GM12878 (cell line): ENCODE results near the gene XKRX. TPM values are rescaled to one million over a fixed set of nuclear protein-coding genes. Genes with fewer than 3 reads are reported as not detected.

Experiments
- ATAC-seq: fragments of 200-7000 bp; cut with Tn5 transposase; 3 replicates; pipeline ENCODE4 v1.9.1; 2020; ENCODE audit warnings: mild to moderate bottlenecking, moderate library complexity
- BruUV-seq: library from RNA; stranded (reverse); fragments of 400-500 nt; replicated peaks from 2 replicates; lab custom pipeline; 2021; lab: Mats Ljungman, UMichigan
- CTCF ChIA-PET: fragments of 300-600 bp; sonication (Branson Sonifier 250); formaldehyde crosslinking; extraction: SDS; loops from one replicate; lab custom pipeline; 2021; ENCODE audit warnings: inconsistent platforms; lab: Yijun Ruan, JAX
- POLR2A ChIA-PET: fragments of 350-600 bp; formaldehyde crosslinking; extraction: SDS; loops from one replicate; lab custom pipeline; 2021; ENCODE audit warnings: inconsistent platforms; lab: Charles Lee
- RAD21 ChIA-PET: fragments of 300-600 bp; sonication (Branson Sonifier 250); formaldehyde crosslinking; loops from one replicate; lab custom pipeline; 2023; ENCODE audit warnings: antibody characterized with exemption; ENCODE audit not compliant: unreplicated experiment; lab: Charles Lee
- SMC1A ChIA-PET: fragments of 300-600 bp; sonication (Branson Sonifier 250); formaldehyde crosslinking; loops from one replicate; lab custom pipeline; 2023; ENCODE audit not compliant: unreplicated experiment, uncharacterized antibody; lab: Charles Lee
- DNase-seq: peaks from one replicate; pipeline ENCODE4 v3.0.0-alpha.2; 2011; ENCODE audit warnings: low read depth, low spot score
- FAIRE-seq: peaks from 3 replicates; lab custom pipeline; 2011; peaks lifted over from hg19 to GRCh38; lab: Jason Lieb, UNC
- H2AFZ ChIP-seq: 2 replicates; pipeline ENCODE4 v1.6.0; 2011; ENCODE audit warnings: low read depth, low read length, control low read depth; ENCODE audit not compliant: control insufficient read depth
- H3K27ac ChIP-seq: 2 replicates; pipeline ENCODE4 v1.5.1; 2011; ENCODE audit warnings: control low read depth; ENCODE audit not compliant: control insufficient read depth, insufficient read depth
- H3K27me3 ChIP-seq, 2 experiments: replicated peaks in 1 of 2; 2 replicates each; pipeline versions ENCODE4 v1.6.0 to v1.6.1; 2011; ENCODE audit warnings: low read length in 1 of 2; ENCODE audit not compliant: control insufficient read depth in 2 of 2, insufficient read depth in 2 of 2
- H3K36me3 ChIP-seq, 2 experiments: 2 replicates each; pipeline ENCODE4 v1.5.1; 2011; ENCODE audit warnings: low read length in 1 of 2; ENCODE audit not compliant: control insufficient read depth in 2 of 2, insufficient read depth in 2 of 2
- H3K4me1 ChIP-seq: 2 replicates; pipeline ENCODE4 v1.6.1; 2011; ENCODE audit warnings: mild to moderate bottlenecking, low read length, moderate library complexity, mixed read lengths; ENCODE audit not compliant: control insufficient read depth, insufficient read depth
- H3K4me2 ChIP-seq: 2 replicates; pipeline ENCODE4 v1.6.0; 2011; ENCODE audit warnings: control low read depth; ENCODE audit not compliant: control insufficient read depth, insufficient read depth
- H3K4me3 ChIP-seq: fragments of 200-600 bp; sonication (generic); 2 replicates; pipeline ENCODE4 v1.5.1; 2016
- H3K79me2 ChIP-seq: 2 replicates; pipeline ENCODE4 v1.6.0; 2011; ENCODE audit warnings: low read length; ENCODE audit not compliant: control insufficient read depth, insufficient read depth
- H3K9ac ChIP-seq: 2 replicates; pipeline ENCODE4 v1.8.0; 2011; ENCODE audit warnings: low read length, control low read depth, mixed read lengths; ENCODE audit not compliant: control insufficient read depth, insufficient read depth
- H3K9me3 ChIP-seq: replicated peaks from 3 replicates; pipeline ENCODE4 v1.5.1; 2011; ENCODE audit warnings: mild to moderate bottlenecking, low read length; ENCODE audit not compliant: control insufficient read depth, insufficient read depth
- H4K20me1 ChIP-seq: 2 replicates; pipeline ENCODE4 v1.6.0; 2011; ENCODE audit not compliant: control insufficient read depth, insufficient read depth
- ATF2 ChIP-seq: IDR thresholded peaks from 2 replicates; pipeline ENCODE4 v1.6.1; 2012; ENCODE audit warnings: low read length, inconsistent platforms
- BHLHE40 ChIP-seq, 2 experiments: fragments of 450-650 bp in 1 of 2; IDR thresholded peaks; 2 replicates each; pipeline ENCODE4 v1.6.1; 2011 to 2017; ENCODE audit warnings: low read depth in 2 of 2, borderline replicate concordance in 1 of 2, improper control_type of control experiment in 1 of 2, low read length in 1 of 2, mild to moderate bottlenecking in 1 of 2
- DPF2 ChIP-seq: fragments of 450-650 bp; IDR thresholded peaks from 2 replicates; pipeline ENCODE4 v1.6.1; 2017; ENCODE audit warnings: mild to moderate bottlenecking
- EED ChIP-seq: sonication (generic); IDR thresholded peaks from 2 replicates; pipeline ENCODE4 v1.6.1; 2016; ENCODE audit warnings: antibody characterized with exemption, low read depth
- HDAC6 ChIP-seq: fragments of 200-600 bp; sonication (generic); IDR thresholded peaks from one replicate; pipeline ENCODE4 v1.8.0; 2017; ENCODE audit warnings: antibody characterized with exemption; ENCODE audit not compliant: unreplicated experiment
- HDGF ChIP-seq: fragments of 450-650 bp; IDR thresholded peaks from 2 replicates; pipeline ENCODE4 v1.6.1; 2016; ENCODE audit warnings: antibody characterized with exemption
- IRF4 ChIP-seq: IDR thresholded peaks from 2 replicates; pipeline ENCODE4 v1.6.1; 2011; ENCODE audit warnings: low read depth, low read length
- KAT2A ChIP-seq: conservative IDR thresholded peaks from 2 replicates; pipeline ENCODE4 v1.6.1; 2011; ENCODE audit warnings: low read depth, low read length; ENCODE audit not compliant: control insufficient read depth
- KLF5 ChIP-seq: fragments of 450-650 bp; IDR thresholded peaks from 2 replicates; pipeline ENCODE4 v1.6.1; 2014; ENCODE audit warnings: mild to moderate bottlenecking; ENCODE audit not compliant: partially characterized antibody
- MTA2 ChIP-seq: fragments of 450-650 bp; IDR thresholded peaks from 2 replicates; pipeline ENCODE4 v1.6.1; 2016; ENCODE audit warnings: low read depth, mild to moderate bottlenecking, moderate library complexity
- MTA3 ChIP-seq: IDR thresholded peaks from 2 replicates; pipeline ENCODE4 v1.6.1; 2012; ENCODE audit warnings: low read length, inconsistent platforms, borderline replicate concordance
- NBN ChIP-seq: fragments of 450-650 bp; IDR thresholded peaks from 2 replicates; pipeline ENCODE4 v1.6.1; 2016
- NRF1 ChIP-seq: conservative IDR thresholded peaks from 2 replicates; pipeline ENCODE4 v1.6.1; 2011; ENCODE audit warnings: mild to moderate bottlenecking, low read depth, low read length, improper control_type of control experiment
- POLR2A ChIP-seq: IDR thresholded peaks from 2 replicates; pipeline ENCODE4 v1.6.1; 2011; ENCODE audit warnings: low read depth, mild to moderate bottlenecking, low read length
- POU2F2 ChIP-seq: IDR thresholded peaks from 3 replicates; pipeline ENCODE4 v1.6.1; 2011; ENCODE audit warnings: low read depth, mild to moderate bottlenecking, low read length, borderline replicate concordance
- USF2 ChIP-seq: IDR thresholded peaks from 2 replicates; pipeline ENCODE4 v1.6.1; 2011; ENCODE audit warnings: low read depth, low read length, improper control_type of control experiment, borderline replicate concordance
- ZNF622 ChIP-seq: fragments of 450-650 bp; IDR thresholded peaks from 2 replicates; pipeline ENCODE4 v1.6.1; 2017; ENCODE audit warnings: mild to moderate bottlenecking, inconsistent platforms
- WGBS: methylation state at CpG from one replicate; pipeline ENCODE4 v1.1.6; 2016; ENCODE audit warnings: low lambda C conversion rate; ENCODE audit not compliant: insufficient replicate concordance, insufficient coverage; ENCODE audit errors: missing lambda C conversion rate; 5-methylcytosine and 5-hydroxymethylcytosine counted together
- in situ Hi-C: fragments of 300-500 bp; cut with MboI; formaldehyde crosslinking; loops from 9 replicates; pipeline ENCODE4 v1.14.3; 2018; ENCODE audit warnings: mixed read lengths
- intact Hi-C: fragments of 100-400 bp; cut with micrococcal nuclease; formaldehyde crosslinking; loops from one replicate; pipeline ENCODE4 v1.14.2; 2022; ENCODE audit not compliant: unreplicated experiment
- polyA plus RNA-seq, 11 experiments: library from polyadenylated mRNA; depleted of rRNA in 4 of 11; unstranded in 6 of 11; stranded (reverse) in 5 of 11; fragments of >200 nt; fragmentation: Nextera tagmentation in 4 of 11; fragmentation: Illumina TruSeq in 1 of 11; extraction: Ambion mirVana in 4 of 11; extraction: Trizol in 1 of 11; gene quantifications; 1 replicate in 1 of 11; 2 replicates in 10 of 11; pipeline versions ENCODE4 v1.2.1 to v1.2.3, GENCODE V29; 2011 to 2016; ENCODE audit warnings: inconsistent platforms in 2 of 11, missing spikeins in 2 of 11, low read depth in 1 of 11
- total RNA-seq, 4 experiments: library from RNA; depleted of rRNA in 3 of 4; stranded (reverse); fragments of >200 nt in 3 of 4; fragmentation: Illumina TruSeq in 1 of 4; extraction: Trizol in 1 of 4; gene quantifications; 2 replicates each; pipeline versions ENCODE4 v1.2.1 to v1.2.3, GENCODE V29; 2013 to 2021
- TF ChIP-seq, protein P1 (sequence below): fragments of 450-650 bp; IDR thresholded peaks from 2 replicates; pipeline ENCODE4 v1.6.1; 2014; ENCODE audit warnings: mild to moderate bottlenecking
- TF ChIP-seq, protein P2 (sequence below): IDR thresholded peaks from 2 replicates; pipeline ENCODE4 v1.6.1; 2012; ENCODE audit warnings: low read depth, low read length, improper control_type of control experiment

Gene XKRX
- total and polyA plus RNA-seq, 10 of the 15 experiments (the other 5 are each of a cell fraction or from before 2014, with no cell fraction given) = 0.07 to 0.30 (median 0.22) TPM; not detected in 4

DNA sequence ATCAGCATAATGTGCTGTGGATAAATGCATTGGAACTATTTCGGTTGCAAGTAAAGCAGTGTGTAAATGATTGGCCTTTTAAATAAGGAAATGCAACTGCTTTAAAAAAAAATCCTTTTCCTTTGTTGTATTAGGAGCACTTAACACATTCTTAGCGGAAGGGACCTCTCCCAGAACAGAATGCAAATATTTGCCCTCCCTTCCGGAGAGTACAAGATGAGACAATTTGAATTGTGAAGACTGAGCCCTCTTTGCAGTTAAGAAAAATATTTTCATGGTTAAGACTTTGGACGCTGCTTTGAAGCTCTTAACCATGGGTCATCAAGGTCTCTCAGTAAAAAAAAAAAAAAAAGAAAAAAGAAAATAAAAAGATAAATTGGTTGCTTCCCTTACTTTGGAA lies 45.1 kb downstream of the XKRX start:
- no TSS peak for BruUV-seq

More for the DNA sequence above, 45.1 kb downstream of the XKRX start:
- in situ Hi-C loops = no loop called here
- no peaks in the 10 kb centered on the region for H3K36me3 ChIP-seq
- no peaks in the 10 kb centered on the region for H3K79me2 ChIP-seq
- no peak overlapping the region for H3K4me2 ChIP-seq
- RAD21 ChIA-PET = no interaction called here
- TF ChIP-seq, protein P1, sequence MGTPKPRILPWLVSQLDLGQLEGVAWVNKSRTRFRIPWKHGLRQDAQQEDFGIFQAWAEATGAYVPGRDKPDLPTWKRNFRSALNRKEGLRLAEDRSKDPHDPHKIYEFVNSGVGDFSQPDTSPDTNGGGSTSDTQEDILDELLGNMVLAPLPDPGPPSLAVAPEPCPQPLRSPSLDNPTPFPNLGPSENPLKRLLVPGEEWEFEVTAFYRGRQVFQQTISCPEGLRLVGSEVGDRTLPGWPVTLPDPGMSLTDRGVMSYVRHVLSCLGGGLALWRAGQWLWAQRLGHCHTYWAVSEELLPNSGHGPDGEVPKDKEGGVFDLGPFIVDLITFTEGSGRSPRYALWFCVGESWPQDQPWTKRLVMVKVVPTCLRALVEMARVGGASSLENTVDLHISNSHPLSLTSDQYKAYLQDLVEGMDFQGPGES = no peak
- TF ChIP-seq POU2F2 (no peak), MTA2 (no peak), ZNF622 (no peak), DPF2 (no peak), IRF4 (no peak), BHLHE40 (IDR thresholded peaks at IDR 0.05; ENCODE audit: borderline replicate concordance in 1 of 2, low read depth in 2 of 2, low read length in 1 of 2) (no peak), NBN (no peak), MTA3 (no peak), POLR2A (no peak), USF2 (no peak), ATF2 (no peak), KAT2A (no peak), HDGF (no peak), HDAC6 (no peak), NRF1 (no peak), KLF5 (no peak), EED (no peak)
- TF ChIP-seq, protein P2, sequence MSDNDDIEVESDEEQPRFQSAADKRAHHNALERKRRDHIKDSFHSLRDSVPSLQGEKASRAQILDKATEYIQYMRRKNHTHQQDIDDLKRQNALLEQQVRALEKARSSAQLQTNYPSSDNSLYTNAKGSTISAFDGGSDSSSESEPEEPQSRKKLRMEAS = no peak
- TF ChIP-seq, all 136 proteins: peak for 0
- no peaks in the 10 kb centered on the region for H3K4me1 ChIP-seq
- FAIRE-seq (no peak), DNase-seq (no peak), ATAC-seq (no peak)
- no peaks in the 10 kb centered on the region for H3K9me3 ChIP-seq
- H4K20me1 ChIP-seq = no peaks in the 10 kb centered on the region
- POLR2A ChIA-PET = no interaction called here
- intact Hi-C loops = no loop called here
- CTCF ChIA-PET = interaction anchor here (0.6 kb wide), 1 partner anchor 25 kb away, joined by 3 read pairs; no protein-coding TSS in a partner anchor
- 43% methylated on average over 3 of the region's 4 CpGs for WGBS
- H3K27me3 ChIP-seq = no peaks in the 10 kb centered on the region
- no peak overlapping the region for H2AFZ ChIP-seq
- H3K27ac ChIP-seq = no peak overlapping the region
- H3K4me3 ChIP-seq = no peak overlapping the region
- SMC1A ChIA-PET = no interaction called here
- no peak overlapping the region for H3K9ac ChIP-seq
